GM12878 (cell line): ENCODE measurements around the gene RIMBP2. TPM values are rescaled to one million over a fixed set of nuclear protein-coding genes. Genes with fewer than 3 reads are reported as not detected.

Experiments
- ATAC-seq: fragments of 200-7000 bp; cut with Tn5 transposase; 3 replicates; pipeline ENCODE4 v1.9.1; 2020; ENCODE audit warnings: mild to moderate bottlenecking, moderate library complexity
- BruUV-seq: library from RNA; stranded (reverse); fragments of 400-500 nt; replicated peaks from 2 replicates; lab custom pipeline; 2021; lab: Mats Ljungman, UMichigan
- CTCF ChIA-PET: fragments of 300-600 bp; sonication (Branson Sonifier 250); formaldehyde crosslinking; extraction: SDS; loops from one replicate; lab custom pipeline; 2021; ENCODE audit warnings: inconsistent platforms; lab: Yijun Ruan, JAX
- POLR2A ChIA-PET: fragments of 350-600 bp; formaldehyde crosslinking; extraction: SDS; loops from one replicate; lab custom pipeline; 2021; ENCODE audit warnings: inconsistent platforms; lab: Charles Lee
- RAD21 ChIA-PET: fragments of 300-600 bp; sonication (Branson Sonifier 250); formaldehyde crosslinking; loops from one replicate; lab custom pipeline; 2023; ENCODE audit warnings: antibody characterized with exemption; ENCODE audit not compliant: unreplicated experiment; lab: Charles Lee
- SMC1A ChIA-PET: fragments of 300-600 bp; sonication (Branson Sonifier 250); formaldehyde crosslinking; loops from one replicate; lab custom pipeline; 2023; ENCODE audit not compliant: unreplicated experiment, uncharacterized antibody; lab: Charles Lee
- DNase-seq: peaks from one replicate; pipeline ENCODE4 v3.0.0-alpha.2; 2011; ENCODE audit warnings: low read depth, low spot score
- FAIRE-seq: peaks from 3 replicates; lab custom pipeline; 2011; peaks lifted over from hg19 to GRCh38; lab: Jason Lieb, UNC
- H2AFZ ChIP-seq: 2 replicates; pipeline ENCODE4 v1.6.0; 2011; ENCODE audit warnings: low read depth, low read length, control low read depth; ENCODE audit not compliant: control insufficient read depth
- H3K27ac ChIP-seq: 2 replicates; pipeline ENCODE4 v1.5.1; 2011; ENCODE audit warnings: control low read depth; ENCODE audit not compliant: control insufficient read depth, insufficient read depth
- H3K27me3 ChIP-seq, 2 experiments: replicated peaks in 1 of 2; 2 replicates each; pipeline versions ENCODE4 v1.6.0 to v1.6.1; 2011; ENCODE audit warnings: low read length in 1 of 2; ENCODE audit not compliant: control insufficient read depth in 2 of 2, insufficient read depth in 2 of 2
- H3K36me3 ChIP-seq, 2 experiments: 2 replicates each; pipeline ENCODE4 v1.5.1; 2011; ENCODE audit warnings: low read length in 1 of 2; ENCODE audit not compliant: control insufficient read depth in 2 of 2, insufficient read depth in 2 of 2
- H3K4me1 ChIP-seq: 2 replicates; pipeline ENCODE4 v1.6.1; 2011; ENCODE audit warnings: mild to moderate bottlenecking, low read length, moderate library complexity, mixed read lengths; ENCODE audit not compliant: control insufficient read depth, insufficient read depth
- H3K4me2 ChIP-seq: 2 replicates; pipeline ENCODE4 v1.6.0; 2011; ENCODE audit warnings: control low read depth; ENCODE audit not compliant: control insufficient read depth, insufficient read depth
- H3K4me3 ChIP-seq: fragments of 200-600 bp; sonication (generic); 2 replicates; pipeline ENCODE4 v1.5.1; 2016
- H3K79me2 ChIP-seq: 2 replicates; pipeline ENCODE4 v1.6.0; 2011; ENCODE audit warnings: low read length; ENCODE audit not compliant: control insufficient read depth, insufficient read depth
- H3K9ac ChIP-seq: 2 replicates; pipeline ENCODE4 v1.8.0; 2011; ENCODE audit warnings: low read length, control low read depth, mixed read lengths; ENCODE audit not compliant: control insufficient read depth, insufficient read depth
- H3K9me3 ChIP-seq: replicated peaks from 3 replicates; pipeline ENCODE4 v1.5.1; 2011; ENCODE audit warnings: mild to moderate bottlenecking, low read length; ENCODE audit not compliant: control insufficient read depth, insufficient read depth
- H4K20me1 ChIP-seq: 2 replicates; pipeline ENCODE4 v1.6.0; 2011; ENCODE audit not compliant: control insufficient read depth, insufficient read depth
- EZH2 ChIP-seq: IDR thresholded peaks from 2 replicates; pipeline ENCODE4 v1.6.1; 2012; ENCODE audit warnings: low read depth, mild to moderate bottlenecking, control low read depth, inconsistent platforms, low read length, borderline replicate concordance; ENCODE audit not compliant: control insufficient read depth
- NFYB ChIP-seq: IDR thresholded peaks from 2 replicates; pipeline ENCODE4 v1.6.1; 2011; ENCODE audit warnings: low read depth, mild to moderate bottlenecking, low read length, improper control_type of control experiment, moderate library complexity; ENCODE audit not compliant: insufficient read depth
- NR2F1 ChIP-seq: fragments of 450-650 bp; conservative IDR thresholded peaks from 2 replicates; pipeline ENCODE4 v1.6.1; 2017; ENCODE audit warnings: mild to moderate bottlenecking
- WGBS: methylation state at CpG from one replicate; pipeline ENCODE4 v1.1.6; 2016; ENCODE audit warnings: low lambda C conversion rate; ENCODE audit not compliant: insufficient replicate concordance, insufficient coverage; ENCODE audit errors: missing lambda C conversion rate; 5-methylcytosine and 5-hydroxymethylcytosine counted together
- in situ Hi-C: fragments of 300-500 bp; cut with MboI; formaldehyde crosslinking; loops from 9 replicates; pipeline ENCODE4 v1.14.3; 2018; ENCODE audit warnings: mixed read lengths
- intact Hi-C: fragments of 100-400 bp; cut with micrococcal nuclease; formaldehyde crosslinking; loops from one replicate; pipeline ENCODE4 v1.14.2; 2022; ENCODE audit not compliant: unreplicated experiment
- polyA plus RNA-seq, 11 experiments: library from polyadenylated mRNA; depleted of rRNA in 4 of 11; unstranded in 6 of 11; stranded (reverse) in 5 of 11; fragments of >200 nt; fragmentation: Nextera tagmentation in 4 of 11; fragmentation: Illumina TruSeq in 1 of 11; extraction: Ambion mirVana in 4 of 11; extraction: Trizol in 1 of 11; gene quantifications; 1 replicate in 1 of 11; 2 replicates in 10 of 11; pipeline versions ENCODE4 v1.2.1 to v1.2.3, GENCODE V29; 2011 to 2016; ENCODE audit warnings: inconsistent platforms in 2 of 11, missing spikeins in 2 of 11, low read depth in 1 of 11
- total RNA-seq, 4 experiments: library from RNA; depleted of rRNA in 3 of 4; stranded (reverse); fragments of >200 nt in 3 of 4; fragmentation: Illumina TruSeq in 1 of 4; extraction: Trizol in 1 of 4; gene quantifications; 2 replicates each; pipeline versions ENCODE4 v1.2.1 to v1.2.3, GENCODE V29; 2013 to 2021
- TF ChIP-seq, protein P1 (sequence below): fragments of 450-650 bp; IDR thresholded peaks from 2 replicates; pipeline ENCODE4 v1.6.1; 2016; ENCODE audit warnings: mild to moderate bottlenecking
- TF ChIP-seq, protein P2 (sequence below): fragments of 450-650 bp; formaldehyde crosslinking; IDR thresholded peaks from 2 replicates; pipeline ENCODE4 v1.4.0; 2022; ENCODE audit warnings: mild to moderate bottlenecking, moderate library complexity

Gene RIMBP2
- total and polyA plus RNA-seq, 10 of the 15 experiments (the other 5 are each of a cell fraction or from before 2014, with no cell fraction given), result 0.04 to 2.9 (median 0.07) TPM; not detected in 1

DNA sequence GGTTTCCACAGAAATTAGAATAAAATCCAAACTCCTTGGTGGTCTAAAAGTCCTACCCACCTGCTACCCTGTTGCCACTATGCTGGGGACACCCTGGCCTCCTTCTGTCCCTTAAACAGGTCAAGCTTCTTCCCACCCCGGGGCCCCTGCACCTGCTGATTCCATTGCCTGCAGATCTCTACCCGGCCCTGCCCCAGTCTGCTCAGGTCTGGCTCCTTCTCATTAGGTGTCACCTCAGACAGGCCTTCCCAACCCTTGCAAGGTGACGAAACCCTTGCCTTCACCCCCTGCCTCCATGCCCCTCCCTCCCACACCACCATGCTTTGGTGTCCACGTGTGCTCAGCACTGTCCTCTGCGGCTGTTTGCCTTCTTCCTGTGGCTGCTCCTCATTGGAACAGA is 207.8 kb downstream of the RIMBP2 start (continued):
- TF ChIP-seq, protein P1, sequence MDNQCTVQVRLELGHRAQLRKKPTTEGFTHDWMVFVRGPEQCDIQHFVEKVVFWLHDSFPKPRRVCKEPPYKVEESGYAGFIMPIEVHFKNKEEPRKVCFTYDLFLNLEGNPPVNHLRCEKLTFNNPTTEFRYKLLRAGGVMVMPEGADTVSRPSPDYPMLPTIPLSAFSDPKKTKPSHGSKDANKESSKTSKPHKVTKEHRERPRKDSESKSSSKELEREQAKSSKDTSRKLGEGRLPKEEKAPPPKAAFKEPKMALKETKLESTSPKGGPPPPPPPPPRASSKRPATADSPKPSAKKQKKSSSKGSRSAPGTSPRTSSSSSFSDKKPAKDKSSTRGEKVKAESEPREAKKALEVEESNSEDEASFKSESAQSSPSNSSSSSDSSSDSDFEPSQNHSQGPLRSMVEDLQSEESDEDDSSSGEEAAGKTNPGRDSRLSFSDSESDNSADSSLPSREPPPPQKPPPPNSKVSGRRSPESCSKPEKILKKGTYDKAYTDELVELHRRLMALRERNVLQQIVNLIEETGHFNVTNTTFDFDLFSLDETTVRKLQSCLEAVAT, result no peak
- TF ChIP-seq, protein P2, sequence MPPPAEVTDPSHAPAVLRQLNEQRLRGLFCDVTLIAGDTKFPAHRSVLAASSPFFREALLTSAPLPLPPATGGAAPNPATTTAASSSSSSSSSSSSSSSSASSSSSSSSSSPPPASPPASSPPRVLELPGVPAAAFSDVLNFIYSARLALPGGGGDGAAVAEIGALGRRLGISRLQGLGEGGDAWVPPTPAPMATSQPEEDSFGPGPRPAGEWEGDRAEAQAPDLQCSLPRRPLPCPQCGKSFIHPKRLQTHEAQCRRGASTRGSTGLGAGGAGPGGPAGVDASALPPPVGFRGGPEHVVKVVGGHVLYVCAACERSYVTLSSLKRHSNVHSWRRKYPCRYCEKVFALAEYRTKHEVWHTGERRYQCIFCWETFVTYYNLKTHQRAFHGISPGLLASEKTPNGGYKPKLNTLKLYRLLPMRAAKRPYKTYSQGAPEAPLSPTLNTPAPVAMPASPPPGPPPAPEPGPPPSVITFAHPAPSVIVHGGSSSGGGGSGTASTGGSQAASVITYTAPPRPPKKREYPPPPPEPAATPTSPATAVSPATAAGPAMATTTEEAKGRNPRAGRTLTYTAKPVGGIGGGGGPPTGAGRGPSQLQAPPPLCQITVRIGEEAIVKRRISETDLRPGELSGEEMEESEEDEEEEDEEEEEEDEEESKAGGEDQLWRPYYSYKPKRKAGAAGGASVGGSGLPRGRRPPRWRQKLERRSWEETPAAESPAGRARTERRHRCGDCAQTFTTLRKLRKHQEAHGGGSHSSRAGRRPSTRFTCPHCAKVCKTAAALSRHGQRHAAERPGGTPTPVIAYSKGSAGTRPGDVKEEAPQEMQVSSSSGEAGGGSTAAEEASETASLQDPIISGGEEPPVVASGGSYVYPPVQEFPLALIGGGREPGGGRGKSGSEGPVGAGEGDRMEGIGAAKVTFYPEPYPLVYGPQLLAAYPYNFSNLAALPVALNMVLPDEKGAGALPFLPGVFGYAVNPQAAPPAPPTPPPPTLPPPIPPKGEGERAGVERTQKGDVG (CRISPR knock-in tag), result no peak
- no peak for TF ChIP-seq EZH2

DNA sequence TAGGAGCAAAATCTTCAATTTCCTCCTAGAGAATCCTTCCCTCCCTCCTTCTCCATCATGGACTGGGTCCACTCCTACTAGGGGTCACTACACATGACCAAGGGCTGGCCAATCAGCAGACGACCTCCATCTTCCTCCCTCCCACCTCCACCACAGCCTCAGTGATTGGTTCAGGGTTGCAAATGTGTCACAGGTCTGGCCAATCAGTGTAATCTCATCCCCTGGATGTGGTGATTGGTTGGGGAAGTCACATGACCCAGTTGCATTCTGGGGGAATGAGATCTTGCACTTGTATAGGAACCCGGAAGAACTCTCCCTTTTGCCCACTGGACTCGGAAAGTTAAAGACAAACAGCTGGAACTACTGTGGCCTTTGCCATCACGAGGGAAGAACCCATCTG is 209.3 kb downstream of the RIMBP2 start:
- ChIA-PET SMC1A (interaction anchor here (1.2 kb wide), 1 partner anchor 70 kb away, joined by 3 read pairs; no protein-coding TSS in a partner anchor), POLR2A (no interaction called here), RAD21 (no interaction called here), CTCF (interaction anchor here (0.7 kb wide), 1 partner anchor 260 kb away, joined by 3 read pairs; no protein-coding TSS in a partner anchor)
- Histone ChIP-seq H3K36me3 (no peaks in the 10 kb centered on the region), H3K4me1 (no peaks in the 10 kb centered on the region), H3K4me3 (no peak overlapping the region), H3K4me2 (no peak overlapping the region), H3K79me2 (no peaks in the 10 kb centered on the region), H3K27me3 (no peaks in the 10 kb centered on the region), H2AFZ (no peak overlapping the region), H3K9ac (no peak overlapping the region), H4K20me1 (no peaks in the 10 kb centered on the region), H3K27ac (no peak overlapping the region), H3K9me3 (no peaks in the 10 kb centered on the region; the same call in 2 of the 3 replicates)
- ATAC-seq (no peak), DNase-seq (no peak), FAIRE-seq (no peak)
- intact Hi-C loops (no loop called here), in situ Hi-C loops (no loop called here)
- no TSS peak for BruUV-seq
- no peak for TF ChIP-seq NR2F1
- TF ChIP-seq NFYB, result peak; percentile 47; the same call in 1 of the 2 replicates
- 6% methylated on average over 3 of the region's 4 CpGs for WGBS
